Gastrocnemius medialis (tissue), 4 donors: ENCODE measurements around the gene MAB21L3.

ENCODE experiments used
- CTCF ChIP-seq, 5 experiments: fragments of 450-650 bp in 3 of 5; fragments of 200-600 bp in 2 of 5; sonication (generic) in 2 of 5; IDR thresholded peaks in 4 of 5; conservative IDR thresholded peaks in 1 of 5; 1 replicate in 4 of 5; 2 replicates in 1 of 5; pipeline ENCODE4 v1.5.1; 2016 to 2019; ENCODE audit warnings: antibody characterized with exemption in 5 of 5, mild to moderate bottlenecking in 3 of 5, moderate library complexity in 3 of 5
- POLR2A ChIP-seq, 2 donors: fragments of 450-650 bp; IDR thresholded peaks; one replicate each; pipeline ENCODE4 v1.6.1; 2017; ENCODE audit warnings: antibody characterized with exemption in 2 of 2, mild to moderate bottlenecking in 2 of 2, moderate library complexity in 2 of 2

GRCh38 chr1:116131170-116131569 lies 20.0 kb downstream of the MAB21L3 start:
- no peak for TF ChIP-seq CTCF (IDR thresholded peaks at IDR 0.05 in 4 of 5, conservative IDR thresholded peaks at IDR 0.05 in 1 of 5)
- no peak for TF ChIP-seq POLR2A (IDR thresholded peaks at IDR 0.05)
